HCT116 (cell line): Measurements from ENCODE around the gene SH2D1B. TPM values are rescaled to one million over a fixed set of nuclear protein-coding genes. Genes with fewer than 3 reads are reported as not detected.

ENCODE experiments used
- ATAC-seq: fragments of 200-7000 bp; cut with Tn5 transposase; 2 replicates; pipeline ENCODE4 v1.9.1; 2020; ENCODE audit warnings: mild to moderate bottlenecking, moderate library complexity
- BruUV-seq: library from RNA; stranded (reverse); fragments of 400-500 nt; replicated peaks from 2 replicates; lab custom pipeline; 2021; lab: Mats Ljungman, UMichigan
- CTCF ChIA-PET: fragments of 300-600 bp; sonication (Branson Sonifier 250); formaldehyde crosslinking; loops from one replicate; lab custom pipeline; 2021; ENCODE audit warnings: antibody characterized with exemption; lab: Charles Lee
- POLR2A ChIA-PET: fragments of 300-600, 350-600 bp; sonication (Branson Sonifier 250); formaldehyde crosslinking; loops from one replicate; lab custom pipeline; 2021; ENCODE audit warnings: antibody characterized with exemption; lab: Charles Lee
- RAD21 ChIA-PET, 2 experiments: fragments of 300-600 bp; sonication (Branson Sonifier 250); formaldehyde crosslinking; loops; one replicate each; lab custom pipeline; 2023; ENCODE audit warnings: low total read pairs in 2 of 2; ENCODE audit not compliant: uncharacterized antibody in 2 of 2, unreplicated experiment in 2 of 2, low non-redundant PET in 1 of 2; lab: Charles Lee
- DNase-seq: peaks from one replicate; pipeline ENCODE4 v3.0.0-alpha.2; 2010; ENCODE audit warnings: low read depth, low spot score
- H2AFZ ChIP-seq: fragments of 200-600 bp; shearing (Covaris generic), sonication (generic); 2 replicates; pipeline ENCODE4 v1.6.1; 2017; ENCODE audit warnings: low read depth, mixed run types, mixed read lengths, antibody characterized with exemption, low read length; ENCODE audit not compliant: poor library complexity, severe bottlenecking
- H3K27ac ChIP-seq: 2 replicates; pipeline ENCODE4 v1.5.1; 2012; ENCODE audit warnings: low read depth, low read length
- H3K27me3 ChIP-seq: fragments of 200-600 bp; sonication (generic); 2 replicates; pipeline ENCODE4 v1.6.1; 2016; ENCODE audit warnings: mixed run types, low read length, mixed read lengths; ENCODE audit not compliant: insufficient read depth
- H3K36me3 ChIP-seq, 2 experiments: fragments of 200-500 bp in 1 of 2; fragments of 200-600 bp in 1 of 2; sonication (Bioruptor generic) in 1 of 2; sonication (generic) in 1 of 2; 2 replicates each; pipeline versions ENCODE4 v1.5.1 to v1.6.1; 2014 to 2016; ENCODE audit warnings: low read length in 2 of 2, inconsistent platforms in 1 of 2, mixed read lengths in 1 of 2, mixed run types in 1 of 2; ENCODE audit not compliant: insufficient read depth in 2 of 2, control insufficient read depth in 1 of 2
- H3K4me1 ChIP-seq, 2 experiments: fragments of 200-600 bp in 1 of 2; sonication (generic) in 1 of 2; 2 replicates each; pipeline versions ENCODE4 v1.5.1 to v1.6.1; 2012 to 2017; ENCODE audit warnings: low read length in 2 of 2, inconsistent platforms in 1 of 2, mild to moderate bottlenecking in 1 of 2, mixed read lengths in 1 of 2, mixed run types in 1 of 2, moderate library complexity in 1 of 2; ENCODE audit not compliant: insufficient read depth in 2 of 2, control insufficient read depth in 1 of 2
- H3K4me2 ChIP-seq: fragments of 200-600 bp; sonication (generic); 2 replicates; pipeline ENCODE4 v1.6.1; 2017; ENCODE audit warnings: mixed run types, low read length, mixed read lengths
- H3K4me3 ChIP-seq, 2 experiments: fragments of 200-600 bp in 1 of 2; sonication (generic) in 1 of 2; replicated peaks in 1 of 2; 2 replicates each; pipeline ENCODE4 v1.5.1; 2011 to 2016; ENCODE audit warnings: low read length in 2 of 2, control low read depth in 1 of 2, low read depth in 1 of 2, mild to moderate bottlenecking in 1 of 2, mixed read lengths in 1 of 2, mixed run types in 1 of 2
- H3K79me2 ChIP-seq: fragments of 200-600 bp; sonication (generic); 2 replicates; pipeline ENCODE4 v1.6.1; 2017; ENCODE audit warnings: mild to moderate bottlenecking, mixed run types, low read length, moderate library complexity, mixed read lengths; ENCODE audit not compliant: insufficient read depth
- H3K9ac ChIP-seq: fragments of 200-600 bp; sonication (generic); 2 replicates; pipeline ENCODE4 v1.6.1; 2016; ENCODE audit warnings: low read length, mixed read lengths
- H3K9me2 ChIP-seq: fragments of 200-600 bp; sonication (generic), shearing (Covaris generic); 2 replicates; pipeline ENCODE4 v1.6.1; 2017; ENCODE audit warnings: mixed run types, mild to moderate bottlenecking, moderate library complexity; ENCODE audit not compliant: insufficient read depth
- H3K9me3 ChIP-seq, 2 experiments: fragments of 200-500 bp in 1 of 2; fragments of 200-600 bp in 1 of 2; sonication (Bioruptor generic) in 1 of 2; sonication (generic) in 1 of 2; 2 replicates each; pipeline ENCODE4 v1.6.1; 2014 to 2017; ENCODE audit warnings: low read length in 2 of 2, mixed read lengths in 2 of 2, inconsistent platforms in 1 of 2, low read depth in 1 of 2, mild to moderate bottlenecking in 1 of 2, mixed run types in 1 of 2, moderate library complexity in 1 of 2; ENCODE audit not compliant: control insufficient read depth in 1 of 2, insufficient read depth in 1 of 2
- H4K20me1 ChIP-seq: fragments of 200-600 bp; sonication (generic), shearing (Covaris generic); 2 replicates; pipeline ENCODE4 v1.6.1; 2017; ENCODE audit warnings: mixed run types, mild to moderate bottlenecking, moderate library complexity; ENCODE audit not compliant: insufficient read depth
- CBX3 ChIP-seq: IDR thresholded peaks from 2 replicates; pipeline ENCODE4 v1.6.1; 2012; ENCODE audit warnings: low read depth
- FOSL1 ChIP-seq: IDR thresholded peaks from 2 replicates; pipeline ENCODE4 v1.6.1; 2012; ENCODE audit warnings: low read depth
- JUND ChIP-seq: IDR thresholded peaks from 2 replicates; pipeline ENCODE4 v1.6.1; 2012
- POLR2AphosphoS5 ChIP-seq: IDR thresholded peaks from 2 replicates; pipeline ENCODE4 v1.6.1; 2011; ENCODE audit warnings: mild to moderate bottlenecking, low read depth, low read length, moderate library complexity
- RAD21 ChIP-seq: IDR thresholded peaks from 2 replicates; pipeline ENCODE4 v1.6.1; 2012; ENCODE audit warnings: low read depth, mild to moderate bottlenecking
- SIN3A ChIP-seq: IDR thresholded peaks from 2 replicates; pipeline ENCODE4 v1.6.1; 2012; ENCODE audit warnings: low read depth
- SP1 ChIP-seq: IDR thresholded peaks from 2 replicates; pipeline ENCODE4 v1.6.1; 2012; ENCODE audit warnings: low read depth
- SRF ChIP-seq: IDR thresholded peaks from 2 replicates; pipeline ENCODE4 v1.6.1; 2012; ENCODE audit warnings: low read depth
- YY1 ChIP-seq: IDR thresholded peaks from 2 replicates; pipeline ENCODE4 v1.6.1; 2011; ENCODE audit warnings: low read length, low read depth, moderate library complexity, mild to moderate bottlenecking; ENCODE audit not compliant: insufficient replicate concordance; ENCODE audit errors: extremely low read depth
- ZFX ChIP-seq: fragments of 450-650 bp; IDR thresholded peaks from 2 replicates; pipeline ENCODE4 v1.6.1; 2017
- ZNF274 ChIP-seq: fragments of 200-500 bp; sonication (Bioruptor generic); IDR thresholded peaks from 2 replicates; pipeline ENCODE4 v1.6.1; 2014; ENCODE audit warnings: mild to moderate bottlenecking, low read depth, low read length, inconsistent platforms
- intact Hi-C: fragments of 100-400 bp; cut with micrococcal nuclease; formaldehyde crosslinking; loops from 2 replicates; pipeline ENCODE4 v1.10.0; 2022
- total RNA-seq: library from RNA; stranded (reverse); gene quantifications from one replicate; pipeline ENCODE4 v1.2.1, GENCODE V29; 2021; ENCODE audit not compliant: unreplicated experiment
- TF ChIP-seq, protein P1 (sequence below): IDR thresholded peaks from 2 replicates; pipeline ENCODE4 v1.6.1; 2012
- TF ChIP-seq, protein P2 (sequence below): IDR thresholded peaks from 2 replicates; pipeline ENCODE4 v1.6.1; 2012
- TF ChIP-seq, protein P3 (sequence below): IDR thresholded peaks from 2 replicates; pipeline ENCODE4 v1.6.1; 2011; ENCODE audit warnings: mild to moderate bottlenecking, low read length, moderate library complexity; ENCODE audit not compliant: insufficient replicate concordance; ENCODE audit errors: extremely low read depth

Gene SH2D1B
- total RNA-seq, 1 experiment from 2014 or later, result 0.12 TPM

DNA sequence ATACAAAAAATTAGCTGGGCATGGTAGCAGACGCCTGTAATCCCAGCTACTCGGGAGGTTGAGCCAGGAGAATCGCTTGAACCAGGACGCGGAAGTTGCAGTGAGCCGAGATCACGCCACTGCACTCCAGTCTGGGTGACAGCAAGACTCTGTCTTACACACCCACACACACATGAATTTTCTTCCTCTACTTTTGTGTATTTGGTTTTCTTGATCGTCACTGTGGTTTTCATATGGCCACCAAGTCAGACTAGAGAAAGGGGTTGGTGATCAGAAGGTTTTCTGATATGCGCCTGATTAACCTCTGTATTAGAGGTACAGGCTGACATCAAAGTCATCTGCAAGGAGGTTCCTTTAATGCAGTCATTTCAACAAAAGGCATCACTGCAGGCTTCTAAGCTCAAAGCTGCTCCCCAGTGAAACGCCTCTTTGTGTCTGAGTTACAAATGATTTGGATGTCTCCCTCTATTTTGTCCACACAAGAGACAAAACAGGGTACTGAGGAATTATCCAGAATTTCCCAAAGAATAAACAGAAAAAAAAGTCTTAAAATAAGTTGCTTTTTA is 11.1 kb downstream of the SH2D1B start:
- RAD21 ChIA-PET, result no interaction called here
- BruUV-seq, result no TSS peak
- CTCF ChIA-PET, result interaction anchor here (1.0 kb wide), 1 partner anchor 43 kb away, joined by 3 read pairs; no protein-coding TSS in a partner anchor

More for the DNA sequence above, 11.1 kb downstream of the SH2D1B start:
- TF ChIP-seq, protein P1, sequence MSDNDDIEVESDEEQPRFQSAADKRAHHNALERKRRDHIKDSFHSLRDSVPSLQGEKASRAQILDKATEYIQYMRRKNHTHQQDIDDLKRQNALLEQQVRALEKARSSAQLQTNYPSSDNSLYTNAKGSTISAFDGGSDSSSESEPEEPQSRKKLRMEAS, result no peak
- TF ChIP-seq ZFX (no peak), CBX3 (no peak), POLR2AphosphoS5 (no peak), SIN3A (no peak), SRF (no peak), RAD21 (no peak), FOSL1 (no peak), YY1 (no peak), SP1 (no peak), JUND (no peak), ZNF274 (no peak)
- TF ChIP-seq, protein P2, sequence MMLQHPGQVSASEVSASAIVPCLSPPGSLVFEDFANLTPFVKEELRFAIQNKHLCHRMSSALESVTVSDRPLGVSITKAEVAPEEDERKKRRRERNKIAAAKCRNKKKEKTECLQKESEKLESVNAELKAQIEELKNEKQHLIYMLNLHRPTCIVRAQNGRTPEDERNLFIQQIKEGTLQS, result no peak
- TF ChIP-seq, protein P3, sequence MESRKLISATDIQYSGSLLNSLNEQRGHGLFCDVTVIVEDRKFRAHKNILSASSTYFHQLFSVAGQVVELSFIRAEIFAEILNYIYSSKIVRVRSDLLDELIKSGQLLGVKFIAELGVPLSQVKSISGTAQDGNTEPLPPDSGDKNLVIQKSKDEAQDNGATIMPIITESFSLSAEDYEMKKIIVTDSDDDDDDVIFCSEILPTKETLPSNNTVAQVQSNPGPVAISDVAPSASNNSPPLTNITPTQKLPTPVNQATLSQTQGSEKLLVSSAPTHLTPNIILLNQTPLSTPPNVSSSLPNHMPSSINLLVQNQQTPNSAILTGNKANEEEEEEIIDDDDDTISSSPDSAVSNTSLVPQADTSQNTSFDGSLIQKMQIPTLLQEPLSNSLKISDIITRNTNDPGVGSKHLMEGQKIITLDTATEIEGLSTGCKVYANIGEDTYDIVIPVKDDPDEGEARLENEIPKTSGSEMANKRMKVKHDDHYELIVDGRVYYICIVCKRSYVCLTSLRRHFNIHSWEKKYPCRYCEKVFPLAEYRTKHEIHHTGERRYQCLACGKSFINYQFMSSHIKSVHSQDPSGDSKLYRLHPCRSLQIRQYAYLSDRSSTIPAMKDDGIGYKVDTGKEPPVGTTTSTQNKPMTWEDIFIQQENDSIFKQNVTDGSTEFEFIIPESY, result no peak
- Histone ChIP-seq H3K27ac (no peak overlapping the region), H3K27me3 (no peaks in the 10 kb centered on the region), H3K36me3 (no peaks in the 10 kb centered on the region), H3K4me3 (no peak overlapping the region), H4K20me1 (no peaks in the 10 kb centered on the region), H3K9me3 (no peaks in the 10 kb centered on the region), H3K4me2 (no peak overlapping the region), H3K4me1 (peaks cover 5 to 8% of the 10 kb centered on the region in 2 experiments), H3K9ac (no peak overlapping the region), H2AFZ (no peak overlapping the region), H3K79me2 (no peaks in the 10 kb centered on the region), H3K9me2 (no peaks in the 10 kb centered on the region)
- DNase-seq, result no peak
- ATAC-seq, result no peak
- POLR2A ChIA-PET, result no interaction called here
- intact Hi-C loops, result no loop called here
